Parathyroid adenoma (tissue), 2 donors: ENCODE data around the gene RBM22.

Source experiments
- H2AFZ ChIP-seq: fragments of 300-600 bp; sonication (generic); one replicate; pipeline ENCODE4 v1.7.0; 2017; ENCODE audit warnings: antibody characterized with exemption, mild to moderate bottlenecking
- H3K27ac ChIP-seq: fragments of 300-600 bp; sonication (generic); one replicate; pipeline ENCODE4 v1.7.0; 2017
- H3K27me3 ChIP-seq: fragments of 300-600 bp; sonication (generic); one replicate; pipeline ENCODE4 v1.7.0; 2017; ENCODE audit warnings: low read length; ENCODE audit not compliant: control insufficient read depth, insufficient read depth
- H3K36me3 ChIP-seq: fragments of 300-600 bp; sonication (generic); one replicate; pipeline ENCODE4 v1.7.0; 2017; ENCODE audit warnings: low read length; ENCODE audit not compliant: control insufficient read depth, insufficient read depth
- H3K4me1 ChIP-seq: fragments of 300-600 bp; sonication (generic); one replicate; pipeline ENCODE4 v1.7.0; 2017; ENCODE audit warnings: control low read depth
- H3K4me2 ChIP-seq: fragments of 300-600 bp; sonication (generic); one replicate; pipeline ENCODE4 v1.7.0; 2017; ENCODE audit warnings: low read length
- H3K4me3 ChIP-seq: fragments of 300-600 bp; sonication (generic); one replicate; pipeline ENCODE4 v1.7.0; 2017; ENCODE audit warnings: low read depth, low read length
- H3K79me2 ChIP-seq: fragments of 300-600 bp; sonication (generic); one replicate; pipeline ENCODE4 v1.7.0; 2017; ENCODE audit warnings: control low read depth
- H3K9ac ChIP-seq: fragments of 300-600 bp; sonication (generic); one replicate; pipeline ENCODE4 v1.7.0; 2017; ENCODE audit warnings: mild to moderate bottlenecking
- H3K9me3 ChIP-seq: fragments of 300-600 bp; sonication (generic); one replicate; pipeline ENCODE4 v1.7.0; 2017; ENCODE audit warnings: low read length; ENCODE audit not compliant: control insufficient read depth
- TF ChIP-seq, protein P1 (sequence below): fragments of 300-600 bp; sonication (generic); IDR thresholded peaks from one replicate; pipeline ENCODE4 v1.7.0; 2017; ENCODE audit warnings: antibody characterized with exemption, mild to moderate bottlenecking
- donor health status: primary hyperparathyroidism.

The RBM22 gene

DNA sequence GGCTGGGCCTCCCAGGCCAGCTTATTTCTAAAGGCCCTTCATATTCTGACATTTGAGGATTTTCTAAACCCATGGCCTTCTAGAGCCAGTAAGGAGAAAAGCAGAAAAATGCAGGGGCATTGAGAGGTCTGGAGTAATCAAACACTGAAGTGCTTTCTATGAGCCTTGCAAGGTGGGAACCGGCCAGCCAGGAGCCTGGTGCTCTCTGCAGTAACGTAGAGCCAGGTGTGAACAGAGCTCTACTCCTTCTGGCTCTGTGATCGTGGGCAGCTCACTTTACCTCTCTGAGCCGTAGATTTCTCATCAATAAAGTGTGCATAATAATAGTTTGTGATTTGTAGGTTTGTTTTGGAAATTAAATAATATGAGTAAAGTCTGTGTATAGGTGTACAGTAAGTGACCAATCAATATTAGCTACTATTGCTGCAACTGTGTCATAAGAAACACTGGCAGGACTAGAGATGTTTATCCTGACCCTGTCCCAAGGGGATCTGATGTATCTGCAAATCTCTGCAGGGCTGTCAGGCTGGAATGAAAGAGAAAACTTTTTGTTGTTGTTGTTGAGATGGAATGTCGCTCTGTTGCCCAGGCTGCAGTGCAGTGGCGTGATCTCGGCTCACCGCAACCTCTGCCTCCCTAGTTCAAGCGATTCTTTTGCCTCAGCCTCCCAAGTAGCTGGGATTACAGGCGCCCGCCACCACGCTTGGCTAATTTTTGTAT lies 57.7 kb downstream of the RBM22 start:
- Histone ChIP-seq H3K9ac (no peak overlapping the region), H3K27ac (peak overlapping the region; percentile 62), H3K27me3 (no peaks in the 10 kb centered on the region), H3K4me3 (no peak overlapping the region), H3K4me1 (peaks cover 57% of the 10 kb centered on the region), H3K79me2 (no peaks in the 10 kb centered on the region), H3K4me2 (peak overlapping the region; percentile 51), H3K36me3 (no peaks in the 10 kb centered on the region), H2AFZ (no peak overlapping the region), H3K9me3 (no peaks in the 10 kb centered on the region)
- TF ChIP-seq, protein P1, sequence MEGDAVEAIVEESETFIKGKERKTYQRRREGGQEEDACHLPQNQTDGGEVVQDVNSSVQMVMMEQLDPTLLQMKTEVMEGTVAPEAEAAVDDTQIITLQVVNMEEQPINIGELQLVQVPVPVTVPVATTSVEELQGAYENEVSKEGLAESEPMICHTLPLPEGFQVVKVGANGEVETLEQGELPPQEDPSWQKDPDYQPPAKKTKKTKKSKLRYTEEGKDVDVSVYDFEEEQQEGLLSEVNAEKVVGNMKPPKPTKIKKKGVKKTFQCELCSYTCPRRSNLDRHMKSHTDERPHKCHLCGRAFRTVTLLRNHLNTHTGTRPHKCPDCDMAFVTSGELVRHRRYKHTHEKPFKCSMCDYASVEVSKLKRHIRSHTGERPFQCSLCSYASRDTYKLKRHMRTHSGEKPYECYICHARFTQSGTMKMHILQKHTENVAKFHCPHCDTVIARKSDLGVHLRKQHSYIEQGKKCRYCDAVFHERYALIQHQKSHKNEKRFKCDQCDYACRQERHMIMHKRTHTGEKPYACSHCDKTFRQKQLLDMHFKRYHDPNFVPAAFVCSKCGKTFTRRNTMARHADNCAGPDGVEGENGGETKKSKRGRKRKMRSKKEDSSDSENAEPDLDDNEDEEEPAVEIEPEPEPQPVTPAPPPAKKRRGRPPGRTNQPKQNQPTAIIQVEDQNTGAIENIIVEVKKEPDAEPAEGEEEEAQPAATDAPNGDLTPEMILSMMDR: no peak

DNA sequence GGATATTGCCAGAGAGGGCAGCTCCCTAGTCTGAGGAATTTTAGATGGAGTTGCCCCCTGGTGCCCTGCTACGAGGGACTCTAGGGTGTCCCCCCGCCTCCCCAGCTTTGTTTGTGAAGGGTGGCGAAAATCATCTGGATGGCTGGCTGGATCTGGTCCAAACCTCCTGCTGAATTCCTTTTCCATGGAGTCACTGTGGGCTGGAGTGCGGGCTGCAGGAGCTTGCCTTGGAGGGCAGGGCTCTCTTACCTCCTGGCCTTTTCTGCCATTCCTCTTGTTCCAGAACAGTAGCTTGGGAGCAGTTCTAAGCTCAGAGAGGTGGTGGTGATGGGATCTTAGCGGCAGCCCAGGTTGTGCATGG lies 58.3 kb downstream of the RBM22 start:
- no peaks in the 10 kb centered on the region for H3K9me3 ChIP-seq
- no peak overlapping the region for H3K4me3 ChIP-seq
- H3K27ac ChIP-seq: peak overlapping the region; percentile 62
- no peak overlapping the region for H3K9ac ChIP-seq
- no peaks in the 10 kb centered on the region for H3K79me2 ChIP-seq
- H3K4me1 ChIP-seq: peaks cover 60% of the 10 kb centered on the region
- H3K4me2 ChIP-seq: peak overlapping the region; percentile 51
- no peaks in the 10 kb centered on the region for H3K27me3 ChIP-seq
- TF ChIP-seq, protein P1: no peak
- no peak overlapping the region for H2AFZ ChIP-seq
- no peaks in the 10 kb centered on the region for H3K36me3 ChIP-seq

DNA sequence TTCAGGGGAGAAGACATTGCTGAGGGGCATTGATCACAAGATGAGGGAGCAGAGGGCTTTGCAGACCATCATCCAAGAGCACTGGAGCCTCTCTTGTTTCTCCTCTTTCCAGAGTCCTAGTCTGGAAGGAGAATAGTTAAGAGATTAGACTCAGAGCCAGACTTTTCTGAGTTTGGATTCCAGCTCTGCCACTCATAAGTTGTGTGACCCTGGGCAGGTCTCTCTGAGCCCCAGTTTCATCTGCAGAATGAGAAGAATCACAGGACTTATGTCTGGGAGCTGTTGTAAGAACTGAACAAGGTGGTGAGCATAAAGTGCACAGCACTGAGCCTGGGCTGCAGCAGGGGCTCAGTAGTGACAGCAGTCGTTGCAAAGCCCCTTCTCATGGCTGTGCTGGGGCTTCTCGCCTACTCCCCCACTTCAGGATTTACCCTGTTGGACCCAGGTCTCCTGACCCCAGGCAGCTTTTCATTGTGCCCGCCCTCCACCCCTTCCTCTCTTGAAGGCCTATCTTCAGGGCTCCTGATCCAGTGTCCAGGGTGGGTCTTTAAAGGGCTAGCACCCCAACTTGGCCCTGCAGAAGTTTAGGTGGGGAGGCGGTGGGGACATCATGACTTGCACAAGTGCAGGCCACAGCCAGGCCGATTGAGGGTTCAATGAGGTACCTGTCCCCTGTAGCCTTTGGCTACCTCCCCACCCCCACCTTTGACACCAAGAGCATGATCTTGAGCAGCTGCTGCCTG lies 58.9 kb downstream of the RBM22 start:
- H3K27ac ChIP-seq: peak overlapping the region; percentile 62

DNA sequence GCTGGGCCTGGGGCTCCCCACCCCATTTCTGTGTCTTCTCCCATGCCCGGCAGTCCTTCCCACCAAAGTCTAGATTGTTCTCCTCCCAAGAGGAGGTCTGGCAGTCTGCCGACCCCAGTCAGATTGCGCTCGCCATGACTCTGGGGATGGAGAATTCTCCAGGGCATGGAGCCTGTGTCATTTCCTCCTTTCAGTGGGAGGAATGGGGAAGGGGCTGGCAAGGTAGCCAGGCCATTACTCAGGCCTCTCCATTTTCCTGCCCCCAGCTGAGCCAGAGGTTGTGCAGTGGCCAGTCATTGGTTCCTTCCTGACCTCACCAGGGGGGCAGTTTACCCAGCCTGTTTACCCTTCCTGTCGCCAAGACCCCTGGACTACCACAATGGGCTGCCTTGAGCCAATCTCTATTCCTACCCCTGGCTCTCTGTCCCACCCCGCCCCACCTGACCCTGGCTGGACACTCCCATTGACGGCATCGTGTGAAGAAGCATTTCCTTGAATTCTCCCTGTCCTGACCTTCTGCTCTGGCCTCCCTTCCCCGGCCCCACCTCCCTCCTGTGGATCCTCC lies 59.8 kb downstream of the RBM22 start:
- Histone ChIP-seq H3K27me3 (no peaks in the 10 kb centered on the region), H3K79me2 (no peaks in the 10 kb centered on the region), H3K27ac (peak overlapping the region; percentile 62), H3K9me3 (no peaks in the 10 kb centered on the region), H2AFZ (no peak overlapping the region), H3K4me2 (peak overlapping the region; percentile 1), H3K4me1 (peaks cover 68% of the 10 kb centered on the region), H3K4me3 (no peak overlapping the region), H3K36me3 (no peaks in the 10 kb centered on the region), H3K9ac (no peak overlapping the region)
- TF ChIP-seq, protein P1: no peak

More for the DNA sequence above, 58.9 kb downstream of the RBM22 start:
- Histone ChIP-seq H2AFZ (no peak overlapping the region), H3K27me3 (no peaks in the 10 kb centered on the region), H3K36me3 (no peaks in the 10 kb centered on the region), H3K79me2 (no peaks in the 10 kb centered on the region), H3K4me2 (peak overlapping the region; percentile 51), H3K4me1 (peaks cover 64% of the 10 kb centered on the region), H3K9me3 (no peaks in the 10 kb centered on the region), H3K9ac (no peak overlapping the region), H3K4me3 (no peak overlapping the region)
- TF ChIP-seq, protein P1: no peak
